Neural cell (in vitro differentiated cells): ENCODE data around the gene EPHA5. TPM values are rescaled to one million over a fixed set of nuclear protein-coding genes. Genes with fewer than 3 reads are reported as not detected.

Experiments used
- H2AFZ ChIP-seq: fragments of 200-600, 300-800 bp; sonication (generic), shearing (Covaris generic); 2 replicates; pipeline ENCODE4 v1.6.0; 2014; ENCODE audit warnings: low read depth, mild to moderate bottlenecking, antibody characterized with exemption, low read length, moderate library complexity
- H3F3A ChIP-seq: fragments of 200-600 bp; shearing (Covaris generic); 2 replicates; pipeline ENCODE4 v1.6.1; 2016; ENCODE audit warnings: mild to moderate bottlenecking, moderate library complexity, mixed read lengths, antibody characterized with exemption, low read length; ENCODE audit not compliant: insufficient read depth, poor library complexity, severe bottlenecking
- H3K27ac ChIP-seq: fragments of 200-600, 300-800 bp; sonication (generic), shearing (Covaris generic); 2 replicates; pipeline ENCODE4 v1.5.1; 2014; ENCODE audit warnings: mild to moderate bottlenecking, low read length, moderate library complexity
- H3K27me3 ChIP-seq: fragments of 300-800, 200-600 bp; sonication (generic), shearing (Covaris generic); 2 replicates; pipeline ENCODE4 v1.6.0; 2014; ENCODE audit warnings: mild to moderate bottlenecking, low read depth, low read length, moderate library complexity; ENCODE audit not compliant: insufficient read depth
- H3K36me3 ChIP-seq: fragments of 300-800, 200-600 bp; sonication (generic), shearing (Covaris generic); 2 replicates; pipeline ENCODE4 v1.5.1; 2014; ENCODE audit warnings: mild to moderate bottlenecking, antibody characterized with exemption, low read length, moderate library complexity; ENCODE audit not compliant: insufficient read depth
- H3K4me2 ChIP-seq: fragments of 300-800, 200-600 bp; sonication (generic), shearing (Covaris generic); 2 replicates; pipeline ENCODE4 v1.6.0; 2014; ENCODE audit warnings: mild to moderate bottlenecking, low read length
- H3K4me3 ChIP-seq: fragments of 300-800, 200-600 bp; sonication (generic), shearing (Covaris generic); 2 replicates; pipeline ENCODE4 v1.5.1; 2014; ENCODE audit warnings: mild to moderate bottlenecking, low read length, moderate library complexity
- H3K79me2 ChIP-seq: fragments of 200-600 bp; shearing (Covaris generic); replicated peaks from 2 replicates; pipeline ENCODE4 v1.6.0; 2014; ENCODE audit warnings: mild to moderate bottlenecking, low read length, moderate library complexity; ENCODE audit not compliant: insufficient read depth
- H3K9ac ChIP-seq: fragments of 300-800, 200-600 bp; sonication (generic), shearing (Covaris generic); 2 replicates; pipeline ENCODE4 v1.6.1; 2016; ENCODE audit warnings: mild to moderate bottlenecking, low read length, mixed read lengths
- H3K9me2 ChIP-seq: fragments of 200-600 bp; shearing (Covaris generic); 2 replicates; pipeline ENCODE4 v1.6.1; 2016; ENCODE audit warnings: mild to moderate bottlenecking, low read length, mixed read lengths; ENCODE audit not compliant: insufficient read depth
- H3K9me3 ChIP-seq: fragments of 200-600, 300-800 bp; sonication (generic), shearing (Covaris generic); 2 replicates; pipeline ENCODE4 v1.6.1; 2016; ENCODE audit warnings: mild to moderate bottlenecking, mixed run types, low read length, moderate library complexity, mixed read lengths
- H4K20me1 ChIP-seq: fragments of 200-600 bp; shearing (Covaris generic); 2 replicates; pipeline ENCODE4 v1.6.1; 2016; ENCODE audit warnings: mild to moderate bottlenecking, mixed run types; ENCODE audit not compliant: insufficient read depth
- EP300 ChIP-seq: fragments of 450-650 bp; conservative IDR thresholded peaks from 2 replicates; pipeline ENCODE4 v1.6.1; 2014; ENCODE audit warnings: antibody characterized with exemption, mild to moderate bottlenecking, moderate library complexity; ENCODE audit not compliant: poor library complexity, severe bottlenecking
- EZH2 ChIP-seq: fragments of 200-600, 300-800 bp; shearing (Covaris generic), sonication (generic); IDR thresholded peaks from 2 replicates; pipeline ENCODE4 v1.6.1; 2014; ENCODE audit warnings: antibody characterized with exemption, low read length, borderline replicate concordance, mild to moderate bottlenecking; ENCODE audit not compliant: insufficient read depth, poor library complexity, severe bottlenecking
- MXI1 ChIP-seq: fragments of 450-650 bp; conservative IDR thresholded peaks from 2 replicates; pipeline ENCODE4 v1.6.1; 2014; ENCODE audit warnings: antibody characterized with exemption, mild to moderate bottlenecking; ENCODE audit not compliant: poor library complexity, severe bottlenecking
- POLR2AphosphoS5 ChIP-seq: IDR thresholded peaks from 2 replicates; pipeline ENCODE4 v1.6.1; 2012
- RAD21 ChIP-seq: fragments of 450-650 bp; conservative IDR thresholded peaks from 2 replicates; pipeline ENCODE4 v1.6.1; 2014; ENCODE audit warnings: antibody characterized with exemption, mild to moderate bottlenecking, moderate library complexity
- REST ChIP-seq: IDR thresholded peaks from 2 replicates; pipeline ENCODE4 v1.6.1; 2012; ENCODE audit warnings: borderline replicate concordance
- SMC3 ChIP-seq: fragments of 450-650 bp; conservative IDR thresholded peaks from 2 replicates; pipeline ENCODE4 v1.6.1; 2014; ENCODE audit warnings: antibody characterized with exemption, mild to moderate bottlenecking, moderate library complexity; ENCODE audit not compliant: poor library complexity
- TAF1 ChIP-seq: IDR thresholded peaks from 2 replicates; pipeline ENCODE4 v1.6.1; 2012; ENCODE audit warnings: low read depth
- polyA plus RNA-seq: library from polyadenylated mRNA; depleted of rRNA; stranded (reverse); fragments of >200 nt; gene quantifications from 2 replicates; pipeline ENCODE4 v1.2.3, GENCODE V29; 2014
- TF ChIP-seq, protein P1 (sequence below): fragments of 450-650 bp; IDR thresholded peaks from 2 replicates; pipeline ENCODE4 v1.5.1; 2014; ENCODE audit warnings: antibody characterized with exemption, mild to moderate bottlenecking, moderate library complexity; ENCODE audit not compliant: poor library complexity, severe bottlenecking

The EPHA5 gene
- polyA plus RNA-seq, 1 donor from 2014 or later: 4.3 TPM

DNA sequence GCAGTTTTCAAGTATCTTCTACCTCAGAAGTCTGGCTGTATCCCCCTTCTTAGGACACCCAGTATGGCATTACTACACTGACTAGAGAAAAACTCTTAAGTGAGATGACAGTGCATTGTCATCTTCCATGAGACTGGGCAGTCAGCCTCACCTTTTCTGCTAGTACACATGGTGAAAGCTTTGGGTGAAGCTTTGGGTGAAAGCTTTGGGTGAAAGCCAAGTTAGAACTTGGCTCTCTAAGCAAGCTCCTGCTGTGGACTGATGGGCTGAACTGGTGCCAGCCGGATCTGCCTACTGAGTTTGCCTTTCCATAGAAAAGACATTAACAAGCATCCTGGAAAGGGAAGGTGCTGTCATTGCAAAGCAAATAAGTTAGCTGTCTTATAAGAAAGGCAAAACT is 8.8 kb downstream of the EPHA5 start:
- Histone ChIP-seq H3K27me3 (peaks cover 13% of the 10 kb centered on the region), H3K4me3 (no peak overlapping the region)
- TF ChIP-seq EZH2: no peak
- TF ChIP-seq SMC3: no peak
- TF ChIP-seq MXI1: no peak
- no peak for TF ChIP-seq REST
- no peak for TF ChIP-seq TAF1
- TF ChIP-seq RAD21: no peak
- no peak for TF ChIP-seq POLR2AphosphoS5
- TF ChIP-seq, protein P1, sequence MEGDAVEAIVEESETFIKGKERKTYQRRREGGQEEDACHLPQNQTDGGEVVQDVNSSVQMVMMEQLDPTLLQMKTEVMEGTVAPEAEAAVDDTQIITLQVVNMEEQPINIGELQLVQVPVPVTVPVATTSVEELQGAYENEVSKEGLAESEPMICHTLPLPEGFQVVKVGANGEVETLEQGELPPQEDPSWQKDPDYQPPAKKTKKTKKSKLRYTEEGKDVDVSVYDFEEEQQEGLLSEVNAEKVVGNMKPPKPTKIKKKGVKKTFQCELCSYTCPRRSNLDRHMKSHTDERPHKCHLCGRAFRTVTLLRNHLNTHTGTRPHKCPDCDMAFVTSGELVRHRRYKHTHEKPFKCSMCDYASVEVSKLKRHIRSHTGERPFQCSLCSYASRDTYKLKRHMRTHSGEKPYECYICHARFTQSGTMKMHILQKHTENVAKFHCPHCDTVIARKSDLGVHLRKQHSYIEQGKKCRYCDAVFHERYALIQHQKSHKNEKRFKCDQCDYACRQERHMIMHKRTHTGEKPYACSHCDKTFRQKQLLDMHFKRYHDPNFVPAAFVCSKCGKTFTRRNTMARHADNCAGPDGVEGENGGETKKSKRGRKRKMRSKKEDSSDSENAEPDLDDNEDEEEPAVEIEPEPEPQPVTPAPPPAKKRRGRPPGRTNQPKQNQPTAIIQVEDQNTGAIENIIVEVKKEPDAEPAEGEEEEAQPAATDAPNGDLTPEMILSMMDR: no peak
- TF ChIP-seq EP300: no peak

GRCh38 chr4:65658117-65658516 is 12.2 kb downstream of the EPHA5 start:
- no peak overlapping the region for H2AFZ ChIP-seq
- H3K79me2 ChIP-seq: no peaks in the 10 kb centered on the region
- no peak overlapping the region for H3K4me3 ChIP-seq
- H3K36me3 ChIP-seq: no peaks in the 10 kb centered on the region
- TF ChIP-seq EP300: no peak
- TF ChIP-seq MXI1: no peak
- TF ChIP-seq RAD21: no peak
- TF ChIP-seq POLR2AphosphoS5: no peak
- TF ChIP-seq TAF1: no peak
- H4K20me1 ChIP-seq: no peaks in the 10 kb centered on the region
- no peak overlapping the region for H3K4me2 ChIP-seq
- H3K9me3 ChIP-seq: no peaks in the 10 kb centered on the region
- H3K9me2 ChIP-seq: no peaks in the 10 kb centered on the region
- H3K27me3 ChIP-seq: no peaks in the 10 kb centered on the region
- no peak overlapping the region for H3K9ac ChIP-seq
- H3K27ac ChIP-seq: no peak overlapping the region
- H3F3A ChIP-seq: no peaks in the 10 kb centered on the region

More for the DNA sequence above, 8.8 kb downstream of the EPHA5 start:
- no peak overlapping the region for H3K9ac ChIP-seq
- H3K36me3 ChIP-seq: no peaks in the 10 kb centered on the region
- H3K9me3 ChIP-seq: no peaks in the 10 kb centered on the region
- no peaks in the 10 kb centered on the region for H3F3A ChIP-seq
- no peaks in the 10 kb centered on the region for H3K9me2 ChIP-seq
- no peak overlapping the region for H3K27ac ChIP-seq
- H3K4me2 ChIP-seq: no peak overlapping the region
- H2AFZ ChIP-seq: no peak overlapping the region
- no peaks in the 10 kb centered on the region for H4K20me1 ChIP-seq
- no peaks in the 10 kb centered on the region for H3K79me2 ChIP-seq
